ENCODE measurements around the gene TAX1BP1.

The TAX1BP1 gene

DNA sequence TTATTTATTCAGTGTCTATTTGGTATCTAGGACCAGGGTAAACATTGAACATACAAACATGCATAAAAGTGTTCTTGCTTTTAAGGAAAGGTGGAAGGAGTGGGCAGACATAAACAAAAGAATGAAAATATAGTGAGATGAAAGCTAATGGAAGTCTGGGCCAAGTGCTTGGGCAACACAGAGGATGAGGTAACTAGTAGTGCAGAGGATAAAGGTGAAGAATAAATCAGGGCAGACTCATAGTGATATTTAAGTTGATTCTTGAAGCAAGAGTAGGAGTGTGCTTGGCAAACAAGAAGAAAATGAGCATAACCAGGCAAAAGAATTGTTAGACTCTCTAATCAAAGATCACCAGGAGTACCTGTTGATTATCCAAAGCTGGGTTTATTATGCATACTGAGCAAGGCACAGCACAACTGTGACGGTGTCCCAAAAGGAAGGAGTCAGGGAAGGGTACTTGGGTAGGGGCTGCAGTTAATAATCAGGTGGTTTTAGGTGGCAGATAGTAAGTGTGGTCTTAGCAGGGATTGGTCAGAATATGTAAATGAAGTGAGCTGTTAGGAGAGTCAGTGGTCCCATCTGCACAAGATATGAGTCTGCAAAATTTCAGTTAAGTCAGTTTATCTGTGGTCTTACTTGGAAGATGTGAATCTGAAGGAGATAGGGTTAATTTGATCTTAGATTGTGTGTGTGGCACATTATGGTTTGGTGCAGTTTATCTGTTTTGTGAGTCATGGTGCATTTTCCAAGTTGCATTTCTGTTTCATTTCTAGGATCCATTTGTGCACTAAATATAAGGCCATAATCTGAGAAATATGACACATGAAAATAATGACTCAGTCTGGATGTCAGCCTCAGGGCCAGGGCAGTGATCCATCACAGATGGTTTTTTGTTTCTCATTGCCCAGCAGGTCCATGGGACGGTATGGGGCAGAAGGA is 30.6 kb upstream of the TAX1BP1 start:
- H3K27me3 ChIP-seq (ENCODE audit: control insufficient read depth, insufficient read depth, low read length) = no peaks in the 10 kb centered on the region
- no peak overlapping the region for H3K9ac ChIP-seq (ENCODE audit: low read depth, low read length)
- H3K9me3 ChIP-seq (ENCODE audit: control insufficient read depth, insufficient read depth, low read length) = no peaks in the 10 kb centered on the region
- no peak overlapping the region for H3K4me3 ChIP-seq (ENCODE audit: low read depth, low read length)
- no peaks in the 10 kb centered on the region for H3K4me1 ChIP-seq (ENCODE audit: control insufficient read depth, insufficient read depth, low read length)
- no peaks in the 10 kb centered on the region for H3K36me3 ChIP-seq (ENCODE audit: control insufficient read depth, insufficient read depth, low read length)
- no peak overlapping the region for H3K27ac ChIP-seq (ENCODE audit: low read depth, low read length)

DNA sequence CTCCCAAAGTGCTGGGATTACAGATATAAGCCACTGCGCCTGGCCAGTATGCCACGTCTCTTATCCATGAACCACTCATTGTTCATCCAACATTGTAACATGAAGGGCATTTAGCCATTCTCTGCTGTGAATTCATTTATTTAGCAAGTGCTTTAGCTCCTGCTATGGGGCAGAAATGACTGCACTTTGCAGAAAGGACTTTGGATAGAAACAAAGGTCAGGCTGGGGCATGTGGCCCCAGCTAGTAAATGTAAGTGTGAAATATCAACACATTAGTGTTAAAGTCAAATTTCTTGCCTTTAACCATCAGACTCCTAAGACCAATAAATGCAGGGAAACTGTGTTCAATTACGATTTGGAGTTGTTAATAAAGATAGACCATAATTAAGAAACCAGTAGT is 27.7 kb upstream of the TAX1BP1 start:
- no peak overlapping the region for H3K4me3 ChIP-seq (ENCODE audit: low read depth, low read length)
- H3K27me3 ChIP-seq (ENCODE audit: control insufficient read depth, insufficient read depth, low read length) = no peaks in the 10 kb centered on the region
- H3K9ac ChIP-seq (ENCODE audit: low read depth, low read length) = no peak overlapping the region
- no peaks in the 10 kb centered on the region for H3K36me3 ChIP-seq (ENCODE audit: control insufficient read depth, insufficient read depth, low read length)
- H3K4me1 ChIP-seq (ENCODE audit: control insufficient read depth, insufficient read depth, low read length) = no peaks in the 10 kb centered on the region
- no peaks in the 10 kb centered on the region for H3K9me3 ChIP-seq (ENCODE audit: control insufficient read depth, insufficient read depth, low read length)
- H3K27ac ChIP-seq (ENCODE audit: low read depth, low read length) = no peak overlapping the region

DNA sequence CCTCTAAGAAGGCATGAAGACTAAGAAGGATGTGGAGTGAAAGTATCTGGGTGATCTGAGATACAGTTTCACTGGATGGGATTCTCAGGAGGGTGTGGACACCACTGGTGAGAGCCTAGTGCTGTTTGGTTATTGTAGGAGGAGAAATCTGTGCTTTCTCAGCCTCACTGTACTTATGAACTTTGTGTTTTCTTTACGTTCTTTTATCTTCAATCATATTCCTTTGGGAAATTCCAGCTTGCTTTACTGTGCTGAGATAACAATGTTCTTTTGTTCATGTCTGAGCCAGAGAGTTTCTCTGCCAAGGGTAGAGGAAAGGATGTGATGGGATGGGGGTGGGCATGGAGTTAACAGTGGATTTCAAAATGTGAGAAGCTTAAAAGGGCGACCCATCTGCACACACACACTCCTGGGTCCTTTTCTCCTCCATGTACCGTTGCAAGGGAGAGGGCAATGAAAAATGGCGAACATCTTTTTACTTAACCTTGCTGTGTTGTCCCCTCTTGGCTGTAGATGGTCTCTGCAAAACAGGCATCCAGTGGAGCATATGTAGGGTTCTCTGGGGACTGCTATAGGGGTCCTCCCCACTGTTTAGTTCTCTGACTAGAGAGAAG is 25.0 kb upstream of the TAX1BP1 start:
- Histone ChIP-seq H3K27ac (ENCODE audit: low read depth, low read length) (no peak overlapping the region), H3K9ac (ENCODE audit: low read depth, low read length) (no peak overlapping the region), H3K4me3 (ENCODE audit: low read depth, low read length) (no peak overlapping the region), H3K9me3 (ENCODE audit: control insufficient read depth, insufficient read depth, low read length) (no peaks in the 10 kb centered on the region), H3K27me3 (ENCODE audit: control insufficient read depth, insufficient read depth, low read length) (no peaks in the 10 kb centered on the region), H3K4me1 (ENCODE audit: control insufficient read depth, insufficient read depth, low read length) (no peaks in the 10 kb centered on the region), H3K36me3 (ENCODE audit: control insufficient read depth, insufficient read depth, low read length) (no peaks in the 10 kb centered on the region)

DNA sequence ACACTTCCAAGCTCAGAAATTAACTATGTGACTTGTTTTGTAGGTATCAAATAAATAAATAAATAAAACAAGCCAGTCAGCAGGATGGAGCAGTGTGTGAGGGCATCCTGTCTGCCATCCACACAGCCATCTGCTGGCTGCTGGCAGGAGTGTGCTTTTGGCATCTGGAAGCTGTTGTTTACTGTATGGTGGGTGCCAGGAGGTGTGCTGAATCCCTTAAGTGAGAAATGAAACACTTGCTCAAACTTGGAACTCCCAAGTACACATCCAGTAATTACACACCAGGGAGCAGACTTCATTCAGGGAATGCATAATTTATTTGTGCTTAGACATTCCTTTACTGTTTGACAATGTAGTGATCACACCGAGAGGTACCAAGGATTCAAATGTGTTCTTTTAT is 16.9 kb upstream of the TAX1BP1 start:
- Histone ChIP-seq H3K9ac (ENCODE audit: low read depth, low read length) (no peak overlapping the region), H3K36me3 (ENCODE audit: control insufficient read depth, insufficient read depth, low read length) (no peaks in the 10 kb centered on the region), H3K9me3 (ENCODE audit: control insufficient read depth, insufficient read depth, low read length) (no peaks in the 10 kb centered on the region), H3K27me3 (ENCODE audit: control insufficient read depth, insufficient read depth, low read length) (peaks cover 16% of the 10 kb centered on the region), H3K4me1 (ENCODE audit: control insufficient read depth, insufficient read depth, low read length) (no peaks in the 10 kb centered on the region), H3K4me3 (ENCODE audit: low read depth, low read length) (no peak overlapping the region), H3K27ac (ENCODE audit: low read depth, low read length) (no peak overlapping the region)

DNA sequence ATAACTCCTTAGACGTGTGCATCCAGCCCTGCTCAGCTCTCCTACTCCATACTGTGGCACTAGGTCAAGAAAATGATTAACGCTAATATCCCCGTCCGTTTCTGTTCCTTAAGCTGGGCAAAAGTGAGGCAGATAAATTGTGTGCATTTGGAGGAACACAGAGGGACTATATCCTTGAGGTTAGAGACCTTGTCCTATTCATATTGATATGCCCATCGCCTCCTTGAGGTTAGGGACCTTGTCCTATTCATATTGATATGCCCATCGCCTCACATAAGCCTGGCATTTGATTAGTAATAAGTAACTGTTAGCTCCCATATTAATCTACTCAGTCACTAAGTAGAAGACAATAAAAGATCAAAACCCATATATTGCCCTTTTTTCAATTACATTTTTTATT is 12.9 kb upstream of the TAX1BP1 start:
- Histone ChIP-seq H3K9ac (ENCODE audit: low read depth, low read length) (no peak overlapping the region), H3K36me3 (ENCODE audit: control insufficient read depth, insufficient read depth, low read length) (no peaks in the 10 kb centered on the region), H3K9me3 (ENCODE audit: control insufficient read depth, insufficient read depth, low read length) (no peaks in the 10 kb centered on the region), H3K4me3 (ENCODE audit: low read depth, low read length) (no peak overlapping the region), H3K27ac (ENCODE audit: low read depth, low read length) (no peak overlapping the region), H3K4me1 (ENCODE audit: control insufficient read depth, insufficient read depth, low read length) (no peaks in the 10 kb centered on the region), H3K27me3 (ENCODE audit: control insufficient read depth, insufficient read depth, low read length) (peaks cover 16% of the 10 kb centered on the region)

DNA sequence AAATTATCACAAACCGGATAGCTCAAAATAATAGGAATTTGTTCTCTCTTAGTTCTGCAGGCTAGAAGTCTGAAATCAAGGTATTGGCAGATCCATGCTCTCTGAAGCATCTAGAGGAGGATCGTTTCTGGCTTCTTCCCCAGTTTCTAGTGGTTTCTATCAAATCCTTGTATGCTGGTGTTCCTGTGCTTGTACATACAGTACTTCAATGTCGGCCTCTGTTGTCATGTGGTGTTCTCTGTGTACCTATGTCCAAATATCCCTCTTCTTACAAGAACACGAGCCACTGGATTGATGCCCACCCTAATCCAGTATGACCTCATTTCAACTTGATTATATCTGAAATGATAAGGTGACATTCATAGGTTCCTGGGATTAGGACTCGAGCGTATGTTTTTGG is 9.8 kb upstream of the TAX1BP1 start:
- no peaks in the 10 kb centered on the region for H3K36me3 ChIP-seq (ENCODE audit: control insufficient read depth, insufficient read depth, low read length)
- no peak overlapping the region for H3K4me3 ChIP-seq (ENCODE audit: low read depth, low read length)
- H3K9me3 ChIP-seq (ENCODE audit: control insufficient read depth, insufficient read depth, low read length) = no peaks in the 10 kb centered on the region

DNA sequence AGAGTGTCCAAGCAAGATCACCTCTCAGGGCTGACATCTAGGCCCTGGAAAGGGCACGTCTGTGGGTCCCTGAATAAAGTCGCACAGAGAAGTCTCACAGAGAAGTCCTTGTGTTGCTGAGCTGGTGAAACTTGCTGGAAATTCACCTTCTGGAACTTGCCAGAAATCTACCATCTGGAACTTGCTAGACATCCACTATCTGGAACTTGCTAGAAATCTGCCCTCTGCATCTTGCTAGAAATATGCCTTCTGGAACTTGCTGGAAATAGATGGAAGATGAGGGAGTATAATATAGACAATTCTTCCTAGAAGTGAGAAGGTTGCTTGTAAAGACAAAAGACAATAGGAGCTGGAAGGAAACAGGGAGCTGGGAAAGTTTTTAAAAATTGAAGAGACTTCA is 5.4 kb upstream of the TAX1BP1 start:
- Histone ChIP-seq H3K9me3 (ENCODE audit: control insufficient read depth, insufficient read depth, low read length) (no peaks in the 10 kb centered on the region), H3K4me3 (ENCODE audit: low read depth, low read length) (no peak overlapping the region), H3K36me3 (ENCODE audit: control insufficient read depth, insufficient read depth, low read length) (no peaks in the 10 kb centered on the region), H3K27me3 (ENCODE audit: control insufficient read depth, insufficient read depth, low read length) (no peaks in the 10 kb centered on the region), H3K27ac (ENCODE audit: low read depth, low read length) (no peak overlapping the region), H3K9ac (ENCODE audit: low read depth, low read length) (no peak overlapping the region), H3K4me1 (ENCODE audit: control insufficient read depth, insufficient read depth, low read length) (no peaks in the 10 kb centered on the region)

More for the DNA sequence above, 9.8 kb upstream of the TAX1BP1 start:
- no peaks in the 10 kb centered on the region for H3K4me1 ChIP-seq (ENCODE audit: control insufficient read depth, insufficient read depth, low read length)
- peaks cover 16% of the 10 kb centered on the region for H3K27me3 ChIP-seq (ENCODE audit: control insufficient read depth, insufficient read depth, low read length)
- H3K9ac ChIP-seq (ENCODE audit: low read depth, low read length) = no peak overlapping the region
- no peak overlapping the region for H3K27ac ChIP-seq (ENCODE audit: low read depth, low read length)

DNA sequence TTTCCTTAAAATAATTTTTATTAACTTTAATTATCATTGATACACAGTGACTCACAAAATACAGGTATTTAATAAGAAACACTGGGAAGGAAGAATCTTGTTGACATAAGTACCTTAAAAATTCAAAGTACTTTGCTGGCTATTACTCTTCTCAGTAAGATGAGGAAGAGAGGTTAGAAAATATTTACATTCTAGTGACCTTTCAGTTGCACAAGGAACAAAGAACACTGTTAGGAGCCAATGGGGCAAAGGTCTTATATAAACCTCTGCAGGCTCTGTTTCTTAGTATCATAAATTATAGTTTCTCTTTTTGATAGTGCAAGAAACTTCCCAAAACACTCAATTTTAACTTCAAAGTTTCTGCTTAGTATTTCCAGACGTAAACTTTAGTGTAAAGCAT is 4.8 kb upstream of the TAX1BP1 start:
- Histone ChIP-seq H3K27me3 (ENCODE audit: control insufficient read depth, insufficient read depth, low read length) (no peaks in the 10 kb centered on the region), H3K27ac (ENCODE audit: low read depth, low read length) (no peak overlapping the region), H3K4me1 (ENCODE audit: control insufficient read depth, insufficient read depth, low read length) (no peaks in the 10 kb centered on the region), H3K36me3 (ENCODE audit: control insufficient read depth, insufficient read depth, low read length) (no peaks in the 10 kb centered on the region), H3K9ac (ENCODE audit: low read depth, low read length) (no peak overlapping the region), H3K4me3 (ENCODE audit: low read depth, low read length) (no peak overlapping the region), H3K9me3 (ENCODE audit: control insufficient read depth, insufficient read depth, low read length) (no peaks in the 10 kb centered on the region)

DNA sequence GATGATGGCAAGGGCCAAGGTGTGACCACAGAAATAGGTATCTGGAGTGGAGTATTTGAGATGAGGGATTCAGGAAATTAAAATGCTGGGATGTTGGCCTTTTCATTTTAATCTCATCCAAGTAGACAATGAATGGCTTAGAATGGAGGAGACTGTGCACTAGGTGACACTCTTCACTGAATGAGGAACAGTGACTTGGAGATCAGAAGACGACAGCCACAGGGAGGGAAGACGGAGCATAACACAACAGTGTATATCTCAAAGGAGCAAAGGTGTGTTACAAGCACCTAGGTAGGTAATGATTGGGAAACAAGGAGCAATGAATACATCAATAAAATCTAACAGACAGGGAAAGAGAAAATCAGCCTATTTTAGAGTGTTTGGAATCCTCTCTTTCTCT is 4.1 kb upstream of the TAX1BP1 start:
- H3K27ac ChIP-seq (ENCODE audit: low read depth, low read length) = no peak overlapping the region
- H3K4me3 ChIP-seq (ENCODE audit: low read depth, low read length) = no peak overlapping the region
- H3K36me3 ChIP-seq (ENCODE audit: control insufficient read depth, insufficient read depth, low read length) = no peaks in the 10 kb centered on the region
- no peak overlapping the region for H3K9ac ChIP-seq (ENCODE audit: low read depth, low read length)
- no peaks in the 10 kb centered on the region for H3K9me3 ChIP-seq (ENCODE audit: control insufficient read depth, insufficient read depth, low read length)
- no peaks in the 10 kb centered on the region for H3K4me1 ChIP-seq (ENCODE audit: control insufficient read depth, insufficient read depth, low read length)
- no peaks in the 10 kb centered on the region for H3K27me3 ChIP-seq (ENCODE audit: control insufficient read depth, insufficient read depth, low read length)

DNA sequence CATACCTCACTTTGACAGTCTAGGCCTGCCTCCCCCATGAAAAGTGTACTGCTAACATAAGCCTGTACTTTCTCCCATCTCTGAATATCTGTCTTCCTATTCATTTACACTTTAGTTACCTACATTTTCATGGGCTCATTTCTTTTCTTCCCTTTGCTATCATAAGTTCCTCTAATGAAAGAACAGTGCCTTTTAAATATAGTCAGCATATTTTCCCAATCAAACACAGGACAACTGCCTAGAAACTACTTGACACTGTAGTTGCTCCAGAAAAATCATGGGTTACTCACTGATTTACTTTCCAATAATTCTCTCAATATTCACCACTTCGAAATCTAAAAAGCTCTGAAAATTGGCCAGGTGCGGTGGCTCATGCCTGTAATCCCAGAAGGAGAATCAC is 2.8 kb upstream of the TAX1BP1 start:
- no peaks in the 10 kb centered on the region for H3K4me1 ChIP-seq (ENCODE audit: control insufficient read depth, insufficient read depth, low read length)
- no peaks in the 10 kb centered on the region for H3K36me3 ChIP-seq (ENCODE audit: control insufficient read depth, insufficient read depth, low read length)
- H3K4me3 ChIP-seq (ENCODE audit: low read depth, low read length) = no peak overlapping the region
- no peak overlapping the region for H3K9ac ChIP-seq (ENCODE audit: low read depth, low read length)
- H3K27me3 ChIP-seq (ENCODE audit: control insufficient read depth, insufficient read depth, low read length) = no peaks in the 10 kb centered on the region
- no peak overlapping the region for H3K27ac ChIP-seq (ENCODE audit: low read depth, low read length)
- no peaks in the 10 kb centered on the region for H3K9me3 ChIP-seq (ENCODE audit: control insufficient read depth, insufficient read depth, low read length)

DNA sequence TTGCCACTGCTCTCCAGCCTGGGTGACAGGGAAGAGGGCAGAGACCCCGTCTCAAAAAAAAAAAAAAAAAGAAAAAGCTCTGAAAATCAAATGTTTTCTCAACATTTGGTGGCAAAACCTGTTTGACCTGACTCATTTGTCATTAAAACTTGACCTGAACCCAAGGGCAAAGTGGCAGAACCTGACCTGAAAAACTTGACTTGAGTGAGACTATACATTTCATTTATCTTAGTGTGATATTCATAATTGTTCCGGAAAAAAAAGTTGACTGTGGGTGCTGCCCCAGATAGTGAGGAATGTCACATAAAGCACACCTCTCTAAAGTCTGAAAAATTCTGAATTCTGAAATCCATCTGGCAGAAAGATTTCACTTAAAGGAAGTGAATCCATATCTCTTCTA is 2.3 kb upstream of the TAX1BP1 start:
- Histone ChIP-seq H3K9me3 (ENCODE audit: control insufficient read depth, insufficient read depth, low read length) (no peaks in the 10 kb centered on the region), H3K36me3 (ENCODE audit: control insufficient read depth, insufficient read depth, low read length) (no peaks in the 10 kb centered on the region), H3K27me3 (ENCODE audit: control insufficient read depth, insufficient read depth, low read length) (no peaks in the 10 kb centered on the region), H3K27ac (ENCODE audit: low read depth, low read length) (no peak overlapping the region), H3K4me1 (ENCODE audit: control insufficient read depth, insufficient read depth, low read length) (no peaks in the 10 kb centered on the region), H3K9ac (ENCODE audit: low read depth, low read length) (no peak overlapping the region), H3K4me3 (ENCODE audit: low read depth, low read length) (no peak overlapping the region)

All from HUES48 (cell line).